Stimulated activated naive CD8-positive, alpha-beta T cell treated with anti-CD3 and anti-CD28 coated beads, Interleukin-15, Interleukin-2, amounts not matched to agents 100 ng/mL and 50 ng/mL, for 24 hours (primary cell): ENCODE results near the gene RIPPLY2.

Experiments
- H3K27ac Mint-ChIP-seq: one replicate; pipeline ENCODE4 v1.8.0; 2021; ENCODE audit warnings: mild to moderate bottlenecking, mixed read lengths
- H3K27me3 Mint-ChIP-seq: one replicate; pipeline ENCODE4 v1.8.0; 2021; ENCODE audit warnings: mixed read lengths
- H3K36me3 Mint-ChIP-seq: one replicate; pipeline ENCODE4 v1.8.0; 2021; ENCODE audit warnings: low read depth, mixed read lengths
- H3K4me1 Mint-ChIP-seq: one replicate; pipeline ENCODE4 v1.8.0; 2021; ENCODE audit warnings: low read depth, mixed read lengths
- H3K4me3 Mint-ChIP-seq: one replicate; pipeline ENCODE4 v1.8.0; 2021; ENCODE audit warnings: mild to moderate bottlenecking, mixed read lengths
- H3K9me3 Mint-ChIP-seq: one replicate; pipeline ENCODE4 v1.8.0; 2021; ENCODE audit warnings: mixed read lengths

The RIPPLY2 gene

GRCh38 chr6:83849127-83849526, 4.0 kb upstream of the RIPPLY2 start:
- Mint-ChIP-seq H3K27ac (no peak overlapping the region), H3K9me3 (no peaks in the 10 kb centered on the region), H3K4me1 (peaks cover 7% of the 10 kb centered on the region), H3K27me3 (peaks cover 61% of the 10 kb centered on the region), H3K36me3 (no peaks in the 10 kb centered on the region), H3K4me3 (no peak overlapping the region)

GRCh38 chr6:83849610-83850009, 3.5 kb upstream of the RIPPLY2 start:
- H3K4me1 Mint-ChIP-seq: peaks cover 10% of the 10 kb centered on the region
- no peak overlapping the region for H3K4me3 Mint-ChIP-seq
- H3K36me3 Mint-ChIP-seq: no peaks in the 10 kb centered on the region
- H3K9me3 Mint-ChIP-seq: no peaks in the 10 kb centered on the region
- H3K27ac Mint-ChIP-seq: no peak overlapping the region
- peaks cover 66% of the 10 kb centered on the region for H3K27me3 Mint-ChIP-seq

GRCh38 chr6:83852528-83853177, 507 bp upstream of the RIPPLY2 start:
- Mint-ChIP-seq H3K27me3 (peaks cover 78% of the 10 kb centered on the region), H3K36me3 (no peaks in the 10 kb centered on the region), H3K9me3 (no peaks in the 10 kb centered on the region), H3K4me1 (peaks cover 10% of the 10 kb centered on the region), H3K4me3 (peak overlapping the region; percentile 71), H3K27ac (no peak overlapping the region)

- Mint-ChIP-seq H3K36me3 (no peaks in the 10 kb centered on the region), H3K27me3 (peaks cover 69% of the 10 kb centered on the region), H3K4me1 (peaks cover 18% of the 10 kb centered on the region), H3K4me3 (peak overlapping the region; percentile 71), H3K9me3 (no peaks in the 10 kb centered on the region), H3K27ac (no peak overlapping the region)
Observed at GRCh38 chr6:83854001-83854501, 891 bp downstream of the RIPPLY2 start.

- Mint-ChIP-seq H3K4me1 (peaks cover 21% of the 10 kb centered on the region), H3K36me3 (no peaks in the 10 kb centered on the region), H3K4me3 (no peak overlapping the region), H3K27ac (no peak overlapping the region), H3K27me3 (peaks cover 62% of the 10 kb centered on the region), H3K9me3 (no peaks in the 10 kb centered on the region)
Observed at GRCh38 chr6:83854766-83855165, 1.6 kb downstream of the RIPPLY2 start.

GRCh38 chr6:83859410-83860358, 6.5 kb downstream of the RIPPLY2 start, which contains the start of gene CYB5R4:
CYB5R4 (plus strand) TSS chr6:83859689; CDS start chr6:83859783, 94 bp downstream.
- Mint-ChIP-seq H3K27me3 (peaks cover 18% of the 10 kb centered on the region), H3K4me3 (peak within 1 kb of the TSS; percentile 97), H3K4me1 (peaks cover 44% of the 10 kb centered on the region), H3K9me3 (no peaks in the 10 kb centered on the region), H3K36me3 (peaks cover 7% of the 10 kb centered on the region), H3K27ac (peak within 1 kb of the TSS; percentile 65)

GRCh38 chr6:83860359-83860755, 7.2 kb downstream of the RIPPLY2 start:
- Mint-ChIP-seq H3K4me1 (peaks cover 44% of the 10 kb centered on the region), H3K9me3 (no peaks in the 10 kb centered on the region), H3K36me3 (peaks cover 14% of the 10 kb centered on the region), H3K27me3 (peaks cover 11% of the 10 kb centered on the region), H3K4me3 (peak overlapping the region; percentile 97), H3K27ac (peak overlapping the region; percentile 65)

GRCh38 chr6:83860782-83861495, 7.8 kb downstream of the RIPPLY2 start:
- no peak overlapping the region for H3K27ac Mint-ChIP-seq
- peaks cover 20% of the 10 kb centered on the region for H3K36me3 Mint-ChIP-seq
- peaks cover 5% of the 10 kb centered on the region for H3K27me3 Mint-ChIP-seq
- H3K4me1 Mint-ChIP-seq: peaks cover 44% of the 10 kb centered on the region
- H3K4me3 Mint-ChIP-seq: peak overlapping the region; percentile 97
- no peaks in the 10 kb centered on the region for H3K9me3 Mint-ChIP-seq

- Mint-ChIP-seq H3K27me3 (no peaks in the 10 kb centered on the region), H3K4me3 (no peak overlapping the region), H3K4me1 (peaks cover 44% of the 10 kb centered on the region), H3K36me3 (peaks cover 36% of the 10 kb centered on the region), H3K9me3 (peaks cover 7% of the 10 kb centered on the region), H3K27ac (no peak overlapping the region)
Observed at GRCh38 chr6:83862776-83863471, 9.8 kb downstream of the RIPPLY2 start.

- Mint-ChIP-seq H3K27ac (no peak overlapping the region), H3K36me3 (peaks cover 57% of the 10 kb centered on the region), H3K4me3 (no peak overlapping the region), H3K4me1 (peaks cover 27% of the 10 kb centered on the region), H3K9me3 (peaks cover 7% of the 10 kb centered on the region), H3K27me3 (no peaks in the 10 kb centered on the region)
Observed at GRCh38 chr6:83867043-83867442, 13.9 kb downstream of the RIPPLY2 start.

- Mint-ChIP-seq H3K36me3 (peaks cover 57% of the 10 kb centered on the region), H3K9me3 (peaks cover 7% of the 10 kb centered on the region), H3K4me3 (no peak overlapping the region), H3K27ac (no peak overlapping the region), H3K4me1 (peaks cover 27% of the 10 kb centered on the region), H3K27me3 (no peaks in the 10 kb centered on the region)
Observed at GRCh38 chr6:83867527-83868161, 14.5 kb downstream of the RIPPLY2 start.

GRCh38 chr6:83868639-83869038, 15.5 kb downstream of the RIPPLY2 start:
- peaks cover 30% of the 10 kb centered on the region for H3K4me1 Mint-ChIP-seq
- no peak overlapping the region for H3K27ac Mint-ChIP-seq
- no peaks in the 10 kb centered on the region for H3K27me3 Mint-ChIP-seq
- H3K9me3 Mint-ChIP-seq: peaks cover 7% of the 10 kb centered on the region
- H3K36me3 Mint-ChIP-seq: peaks cover 59% of the 10 kb centered on the region
- no peak overlapping the region for H3K4me3 Mint-ChIP-seq

GRCh38 chr6:83870649-83871048, 17.5 kb downstream of the RIPPLY2 start:
- peaks cover 49% of the 10 kb centered on the region for H3K36me3 Mint-ChIP-seq
- H3K9me3 Mint-ChIP-seq: peaks cover 7% of the 10 kb centered on the region
- no peak overlapping the region for H3K4me3 Mint-ChIP-seq

More at GRCh38 chr6:83870649-83871048, 17.5 kb downstream of the RIPPLY2 start:
- Mint-ChIP-seq H3K27ac (no peak overlapping the region), H3K4me1 (peaks cover 30% of the 10 kb centered on the region), H3K27me3 (no peaks in the 10 kb centered on the region)
